ENCODE data around the gene AFF2. TPM values are rescaled to one million over a fixed set of nuclear protein-coding genes. Genes with fewer than 3 reads are reported as not detected.
A peak's percentile ranks its signal among the peaks of the same experiment; 100 is the strongest.

AFF2 gene
- polyA plus RNA-seq, 1 experiment = 0.04 TPM

- H3K9me3 ChIP-seq (ENCODE audit: control insufficient read depth, insufficient read depth, low read length) = no peaks in the 10 kb centered on the region
- CTCF ChIA-PET = no interaction called here
- no peak overlapping the region for H3K27ac ChIP-seq (ENCODE audit: low read depth, low read length)
- no peak overlapping the region for H3K4me3 ChIP-seq (ENCODE audit: low read depth, low read length)
- POLR2A ChIA-PET = no interaction called here
- no peak for TF ChIP-seq CTCF (IDR thresholded peaks at IDR 0.05; ENCODE audit: low read depth, low read length)
- H3K27me3 ChIP-seq (ENCODE audit: control insufficient read depth, insufficient read depth, low read length) = no peaks in the 10 kb centered on the region
- DNase-seq (ENCODE audit: low read depth, low spot score) = no peak
Observed at GRCh38 chrX:148872161-148872535, 371.7 kb downstream of the AFF2 start.

- TF ChIP-seq CTCF (IDR thresholded peaks at IDR 0.05; ENCODE audit: low read depth, low read length) = no peak
- no peak for DNase-seq (ENCODE audit: low read depth, low spot score)
- POLR2A ChIA-PET = no interaction called here
- no peaks in the 10 kb centered on the region for H3K27me3 ChIP-seq (ENCODE audit: control insufficient read depth, insufficient read depth, low read length)
- no peak overlapping the region for H3K27ac ChIP-seq (ENCODE audit: low read depth, low read length)
- no peaks in the 10 kb centered on the region for H3K9me3 ChIP-seq (ENCODE audit: control insufficient read depth, insufficient read depth, low read length)
- CTCF ChIA-PET = no interaction called here
- H3K4me3 ChIP-seq (ENCODE audit: low read depth, low read length) = no peak overlapping the region
Observed at GRCh38 chrX:148872881-148873280, 372.5 kb downstream of the AFF2 start.

- Histone ChIP-seq H3K27ac (ENCODE audit: low read depth, low read length) (no peak overlapping the region), H3K27me3 (ENCODE audit: control insufficient read depth, insufficient read depth, low read length) (no peaks in the 10 kb centered on the region), H3K4me3 (ENCODE audit: low read depth, low read length) (no peak overlapping the region), H3K9me3 (ENCODE audit: control insufficient read depth, insufficient read depth, low read length) (no peaks in the 10 kb centered on the region)
- CTCF ChIA-PET = no interaction called here
- peak; percentile 13 for DNase-seq (ENCODE audit: low read depth, low spot score)
- TF ChIP-seq CTCF (IDR thresholded peaks at IDR 0.05; ENCODE audit: low read depth, low read length) = no peak
- POLR2A ChIA-PET = no interaction called here
Observed at GRCh38 chrX:148874636-148875246, 374.3 kb downstream of the AFF2 start.

GRCh38 chrX:148878371-148878770, 378.0 kb downstream of the AFF2 start:
- POLR2A ChIA-PET = no interaction called here
- Histone ChIP-seq H3K9me3 (ENCODE audit: control insufficient read depth, insufficient read depth, low read length) (no peaks in the 10 kb centered on the region), H3K27ac (ENCODE audit: low read depth, low read length) (peak overlapping the region; percentile 21), H3K4me3 (ENCODE audit: low read depth, low read length) (no peak overlapping the region), H3K27me3 (ENCODE audit: control insufficient read depth, insufficient read depth, low read length) (no peaks in the 10 kb centered on the region)
- CTCF ChIA-PET = interaction anchor here (0.5 kb wide), 1 partner anchor 388 kb away, joined by 3 read pairs; no protein-coding TSS in a partner anchor
- no peak for TF ChIP-seq CTCF (IDR thresholded peaks at IDR 0.05; ENCODE audit: low read depth, low read length)
- DNase-seq (ENCODE audit: low read depth, low spot score) = no peak

- POLR2A ChIA-PET = no interaction called here
- H3K27me3 ChIP-seq (ENCODE audit: control insufficient read depth, insufficient read depth, low read length) = no peaks in the 10 kb centered on the region
- no peak overlapping the region for H3K4me3 ChIP-seq (ENCODE audit: low read depth, low read length)
- TF ChIP-seq CTCF (IDR thresholded peaks at IDR 0.05; ENCODE audit: low read depth, low read length) = no peak
- DNase-seq (ENCODE audit: low read depth, low spot score) = no peak
- CTCF ChIA-PET = no interaction called here
- no peaks in the 10 kb centered on the region for H3K9me3 ChIP-seq (ENCODE audit: control insufficient read depth, insufficient read depth, low read length)
- no peak overlapping the region for H3K27ac ChIP-seq (ENCODE audit: low read depth, low read length)
Observed at GRCh38 chrX:148885203-148885602, 384.8 kb downstream of the AFF2 start.
